T-helper 2 cell treated with Interferon-gamma antibody and Interleukin-4, amounts not matched to agents 5 μg/mL and 100 μg/mL, for 36 hours (primary cell): Measurements from ENCODE around the gene AARS1.
"Not testable (repeated sequence)": the region's sequence is repeated elsewhere in the genome, so short reads cannot be mapped to it uniquely, and the experiment has no call there.

ENCODE experiments used
- DNase-seq: peaks from one replicate; pipeline ENCODE4 v3.0.0; 2021; ENCODE audit warnings: low spot score
- H3K27ac Mint-ChIP-seq: one replicate; pipeline ENCODE4 v1.8.0; 2021; ENCODE audit warnings: mild to moderate bottlenecking, mixed read lengths
- H3K27me3 Mint-ChIP-seq: one replicate; pipeline ENCODE4 v1.8.0; 2021; ENCODE audit warnings: low read depth, mixed read lengths
- H3K36me3 Mint-ChIP-seq: one replicate; pipeline ENCODE4 v1.8.0; 2021; ENCODE audit warnings: low read depth, mixed read lengths
- H3K4me1 Mint-ChIP-seq: one replicate; pipeline ENCODE4 v1.8.0; 2021; ENCODE audit warnings: low read depth, mixed read lengths
- H3K4me3 Mint-ChIP-seq: one replicate; pipeline ENCODE4 v1.8.0; 2022; ENCODE audit warnings: mild to moderate bottlenecking, moderate library complexity, mixed read lengths
- H3K9me3 Mint-ChIP-seq: one replicate; pipeline ENCODE4 v1.8.0; 2021; ENCODE audit warnings: mixed read lengths

AARS1 gene

DNA sequence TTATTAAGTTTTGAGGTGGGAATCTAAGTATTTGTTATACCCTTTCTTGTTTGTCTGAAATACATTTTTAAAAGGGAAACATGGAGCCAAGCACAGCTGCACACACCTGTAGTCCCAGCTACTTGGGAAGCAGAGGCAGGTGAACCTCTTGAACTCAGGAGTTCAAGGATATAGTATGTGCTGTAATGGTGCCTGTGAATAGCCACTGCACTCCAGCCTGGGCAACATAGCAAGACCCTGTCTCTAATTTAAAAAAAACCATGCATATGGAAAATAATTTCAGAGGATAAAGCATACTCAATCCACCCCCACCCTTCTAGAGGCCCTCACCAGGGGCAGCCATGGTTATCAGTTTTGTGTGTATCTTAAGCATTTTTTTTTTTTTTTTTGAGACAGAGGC, 6.3 kb upstream of the AARS1 start:
- Mint-ChIP-seq H3K4me1 (peaks cover 21% of the 10 kb centered on the region), H3K36me3 (peaks cover 7% of the 10 kb centered on the region), H3K27ac (no peak overlapping the region), H3K9me3 (peaks cover under 1% of the 10 kb centered on the region), H3K27me3 (no peaks in the 10 kb centered on the region), H3K4me3 (no peak overlapping the region)
- DNase-seq, result no peak

DNA sequence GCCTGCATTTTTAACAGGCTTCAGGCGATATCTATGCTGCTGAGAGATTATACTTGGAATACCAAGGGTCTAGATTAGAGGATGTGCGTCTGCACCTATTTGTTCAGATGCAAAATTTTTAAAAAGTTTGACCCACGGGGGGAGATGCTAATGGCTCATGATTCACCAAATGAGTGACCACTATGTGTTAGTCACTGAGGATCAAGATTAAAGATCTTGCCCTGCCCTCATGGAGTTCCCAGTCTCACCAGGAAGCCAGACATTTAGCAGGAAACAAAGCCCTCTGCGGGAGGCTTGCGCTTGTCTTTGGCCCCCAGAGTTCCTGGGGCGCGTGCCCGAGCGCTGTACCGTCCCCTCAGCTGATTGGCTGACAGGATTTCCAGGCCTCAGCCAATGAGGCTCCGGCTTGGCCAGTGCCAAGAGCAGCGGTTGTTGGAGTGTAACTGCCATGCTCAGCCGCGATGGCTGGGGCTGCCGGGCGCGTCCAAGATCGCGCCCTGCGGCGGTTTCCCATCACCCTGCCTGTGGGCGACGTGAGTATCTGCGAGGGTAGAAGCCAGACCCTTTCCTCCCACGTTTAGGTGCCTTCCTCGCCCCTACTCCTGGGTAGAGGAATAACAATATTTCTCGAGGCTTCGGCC, 5.2 kb upstream of the AARS1 start:
- peaks cover 2% of the 10 kb centered on the region for H3K36me3 Mint-ChIP-seq
- no peaks in the 10 kb centered on the region for H3K9me3 Mint-ChIP-seq
- H3K27me3 Mint-ChIP-seq, result no peaks in the 10 kb centered on the region
- no peak overlapping the region for H3K4me3 Mint-ChIP-seq
- no peak overlapping the region for H3K27ac Mint-ChIP-seq
- peaks cover 18% of the 10 kb centered on the region for H3K4me1 Mint-ChIP-seq
- no peak for DNase-seq

DNA sequence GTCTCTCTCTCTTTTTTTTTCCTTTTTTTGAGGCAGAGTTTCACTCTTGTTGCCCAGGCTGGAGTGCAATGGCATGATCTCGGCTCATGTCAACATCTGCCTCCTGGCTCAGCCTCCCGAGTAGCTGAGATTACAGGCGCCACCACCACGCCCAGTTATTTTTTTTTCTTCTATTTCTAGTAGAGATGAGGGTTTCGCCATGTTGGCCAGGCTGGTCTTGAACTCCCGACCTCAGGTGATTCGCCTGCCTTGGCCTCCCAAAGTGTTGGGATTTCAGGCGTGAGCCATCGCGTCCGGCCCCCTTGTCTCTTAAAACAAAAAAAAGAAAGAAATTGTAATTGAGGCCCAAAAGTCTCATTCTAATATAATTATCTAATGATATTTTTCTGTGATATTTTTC, 2.8 kb upstream of the AARS1 start:
- H3K9me3 Mint-ChIP-seq, H3K27me3 Mint-ChIP-seq, H3K27ac Mint-ChIP-seq, DNase-seq, H3K36me3 Mint-ChIP-seq, H3K4me3 Mint-ChIP-seq: not testable (repeated sequence)
- H3K4me1 Mint-ChIP-seq, result peaks cover 15% of the 10 kb centered on the region

DNA sequence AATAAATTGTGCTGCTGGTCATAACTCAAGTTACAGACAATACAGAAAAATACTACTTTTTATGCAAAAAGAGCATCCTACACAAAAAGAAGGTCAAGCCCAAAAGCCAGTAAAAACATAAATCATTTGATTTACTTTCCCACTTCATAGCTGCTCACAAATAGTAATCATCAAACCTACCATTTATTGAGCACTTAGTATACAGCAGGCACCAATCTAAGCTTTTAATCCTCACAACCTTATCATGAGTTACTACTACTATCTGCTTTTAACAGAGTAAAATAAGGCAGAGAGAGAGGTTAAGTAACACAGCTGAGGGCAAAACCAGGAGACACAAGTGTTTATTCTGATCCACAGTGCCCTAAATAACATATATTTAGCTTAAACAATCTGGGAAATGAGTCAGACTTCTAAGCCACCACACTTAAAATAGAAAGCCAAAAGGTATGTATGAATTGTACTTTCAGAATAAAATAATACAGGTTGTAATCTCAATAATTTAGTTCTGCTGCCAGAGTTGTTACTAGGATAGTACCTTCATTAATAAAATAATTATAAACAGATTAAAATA, 1.7 kb upstream of the AARS1 start:
- no peak overlapping the region for H3K27ac Mint-ChIP-seq
- peaks cover 15% of the 10 kb centered on the region for H3K4me1 Mint-ChIP-seq
- H3K36me3 Mint-ChIP-seq, result peaks cover 9% of the 10 kb centered on the region
- no peaks in the 10 kb centered on the region for H3K9me3 Mint-ChIP-seq
- no peak overlapping the region for H3K4me3 Mint-ChIP-seq
- no peaks in the 10 kb centered on the region for H3K27me3 Mint-ChIP-seq
- DNase-seq, result no peak

DNA sequence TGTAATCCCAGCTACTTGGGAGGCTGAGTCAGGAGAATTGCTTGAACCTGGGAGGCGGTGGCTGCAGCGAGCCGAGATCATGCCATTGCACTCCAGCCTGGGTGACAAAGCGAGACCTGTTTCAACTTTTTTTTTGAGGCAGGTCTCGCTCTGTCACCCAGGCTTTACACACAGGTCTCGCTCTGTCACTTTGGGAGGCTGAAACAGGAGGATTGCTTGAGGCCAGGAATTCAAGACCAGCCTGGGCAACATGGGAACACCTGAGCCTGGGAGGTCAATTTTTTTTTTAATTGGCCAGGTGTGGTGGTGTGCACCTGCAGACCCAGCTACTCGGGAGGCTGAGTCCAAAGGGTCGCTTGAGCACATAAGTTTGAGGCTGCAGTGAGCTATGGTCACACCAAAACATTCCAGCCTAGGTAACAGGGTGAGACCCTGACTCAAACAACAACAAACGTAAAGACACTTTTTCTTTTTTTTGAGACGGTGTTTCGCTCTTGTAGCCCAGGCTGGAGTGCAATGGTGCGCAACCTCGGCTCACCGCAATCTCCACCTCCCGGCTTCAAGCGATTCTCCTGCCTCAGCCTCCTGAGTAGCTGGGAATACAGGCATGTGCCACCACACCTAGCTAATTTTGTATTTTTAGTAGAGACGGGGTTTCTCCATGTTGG, 1.9 kb downstream of the AARS1 start:
- not testable (repeated sequence) for H3K9me3 Mint-ChIP-seq, DNase-seq, H3K27me3 Mint-ChIP-seq
- Mint-ChIP-seq H3K27ac (peak overlapping the region; percentile 100), H3K36me3 (peaks cover 30% of the 10 kb centered on the region), H3K4me1 (peaks cover 30% of the 10 kb centered on the region), H3K4me3 (peak overlapping the region; percentile 100)

DNA sequence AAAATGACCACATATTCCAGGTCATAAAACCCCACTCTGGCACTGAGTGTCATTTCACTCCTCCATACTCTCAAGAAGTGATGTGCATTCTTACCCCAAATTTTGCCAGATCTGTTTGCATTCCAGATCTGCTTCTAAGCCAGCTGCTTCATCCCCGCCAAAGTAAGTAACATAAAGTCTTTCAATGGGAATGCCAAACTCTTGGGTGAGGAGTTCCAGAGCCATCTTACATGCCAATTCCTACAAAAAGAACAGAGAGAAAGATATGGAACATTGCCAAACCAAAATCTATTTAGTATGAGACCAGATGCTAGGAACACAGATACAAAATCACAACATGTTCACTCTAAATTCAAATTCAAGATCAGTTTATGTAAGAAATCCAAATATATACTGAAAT, 12.9 kb downstream of the AARS1 start:
- no peak overlapping the region for H3K27ac Mint-ChIP-seq

DNA sequence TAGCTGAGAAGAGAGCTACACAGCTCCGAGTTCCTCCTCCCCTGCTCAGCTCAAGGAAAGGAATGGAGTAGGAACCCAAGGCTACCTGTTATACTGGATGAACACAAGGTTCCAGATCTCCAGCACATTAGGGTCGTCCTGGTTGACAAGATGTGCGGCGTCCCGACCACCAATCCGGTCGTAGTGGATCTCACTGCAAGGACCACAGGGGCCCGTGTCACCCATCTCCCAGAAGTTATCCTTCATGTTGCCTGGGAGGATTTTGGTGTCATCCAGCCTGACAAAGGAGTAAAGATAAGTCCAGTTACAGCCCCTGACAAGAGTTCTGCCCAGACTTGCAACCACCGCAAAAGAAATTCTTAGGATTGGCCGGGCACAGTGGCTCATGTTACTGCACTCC, 17.6 kb downstream of the AARS1 start:
- DNase-seq, result no peak
- no peaks in the 10 kb centered on the region for H3K9me3 Mint-ChIP-seq
- no peak overlapping the region for H3K4me3 Mint-ChIP-seq
- H3K27ac Mint-ChIP-seq, result no peak overlapping the region
- H3K27me3 Mint-ChIP-seq, result no peaks in the 10 kb centered on the region
- H3K4me1 Mint-ChIP-seq, result peaks cover 1% of the 10 kb centered on the region
- peaks cover 62% of the 10 kb centered on the region for H3K36me3 Mint-ChIP-seq

More for the DNA sequence above, 12.9 kb downstream of the AARS1 start:
- H3K27me3 Mint-ChIP-seq, result no peaks in the 10 kb centered on the region
- peaks cover 53% of the 10 kb centered on the region for H3K36me3 Mint-ChIP-seq
- no peak overlapping the region for H3K4me3 Mint-ChIP-seq
- no peak for DNase-seq
- H3K4me1 Mint-ChIP-seq, result peaks cover 1% of the 10 kb centered on the region
- H3K9me3 Mint-ChIP-seq, result no peaks in the 10 kb centered on the region

DNA sequence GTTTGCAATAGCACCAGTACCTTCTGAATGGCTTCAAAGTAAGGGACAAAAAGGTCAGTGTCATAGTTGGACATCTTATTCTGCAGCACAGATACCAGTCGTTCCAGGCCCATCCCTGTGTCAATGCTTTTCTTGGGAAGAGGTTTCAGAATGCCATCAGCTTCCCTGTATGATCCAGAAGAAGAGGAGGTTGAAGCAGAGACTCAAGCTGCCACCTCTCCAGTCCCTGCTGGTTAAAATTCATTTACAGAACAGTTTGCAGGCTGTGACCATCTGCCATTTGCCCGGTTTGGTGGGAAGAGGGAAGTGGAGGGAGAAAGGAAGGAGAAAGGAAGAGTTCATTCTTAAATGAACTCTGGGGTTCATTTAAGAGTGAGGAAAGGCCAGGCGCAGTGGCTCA, 19.1 kb downstream of the AARS1 start:
- no peak for DNase-seq
- H3K4me3 Mint-ChIP-seq, result no peak overlapping the region
- H3K27me3 Mint-ChIP-seq, result no peaks in the 10 kb centered on the region
- H3K4me1 Mint-ChIP-seq, result peaks cover 1% of the 10 kb centered on the region
- H3K27ac Mint-ChIP-seq, result no peak overlapping the region
- H3K36me3 Mint-ChIP-seq, result peaks cover 65% of the 10 kb centered on the region
- no peaks in the 10 kb centered on the region for H3K9me3 Mint-ChIP-seq

DNA sequence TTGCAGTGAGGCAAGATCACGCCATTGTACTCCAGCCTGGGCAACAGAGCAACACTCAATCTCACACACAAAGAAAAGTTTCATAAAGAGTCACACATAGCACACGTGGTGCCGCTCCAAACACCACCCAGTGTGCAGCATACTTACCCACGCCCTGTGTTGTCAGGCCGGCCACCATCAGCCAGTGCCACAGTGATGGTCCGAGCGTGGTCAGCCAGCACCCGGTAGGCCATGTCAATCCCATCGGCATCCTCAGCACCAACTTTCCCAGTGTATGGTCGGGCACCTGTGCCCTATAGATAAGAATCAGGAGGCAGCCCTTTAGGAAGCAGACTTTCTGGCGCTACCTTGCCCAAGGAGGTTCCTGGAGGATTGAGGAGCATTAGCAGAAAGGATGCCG, 19.8 kb downstream of the AARS1 start:
- peaks cover 1% of the 10 kb centered on the region for H3K4me1 Mint-ChIP-seq
- no peak overlapping the region for H3K27ac Mint-ChIP-seq
- no peak overlapping the region for H3K4me3 Mint-ChIP-seq
- DNase-seq, result no peak
- peaks cover 67% of the 10 kb centered on the region for H3K36me3 Mint-ChIP-seq
- H3K9me3 Mint-ChIP-seq, result no peaks in the 10 kb centered on the region
- no peaks in the 10 kb centered on the region for H3K27me3 Mint-ChIP-seq

DNA sequence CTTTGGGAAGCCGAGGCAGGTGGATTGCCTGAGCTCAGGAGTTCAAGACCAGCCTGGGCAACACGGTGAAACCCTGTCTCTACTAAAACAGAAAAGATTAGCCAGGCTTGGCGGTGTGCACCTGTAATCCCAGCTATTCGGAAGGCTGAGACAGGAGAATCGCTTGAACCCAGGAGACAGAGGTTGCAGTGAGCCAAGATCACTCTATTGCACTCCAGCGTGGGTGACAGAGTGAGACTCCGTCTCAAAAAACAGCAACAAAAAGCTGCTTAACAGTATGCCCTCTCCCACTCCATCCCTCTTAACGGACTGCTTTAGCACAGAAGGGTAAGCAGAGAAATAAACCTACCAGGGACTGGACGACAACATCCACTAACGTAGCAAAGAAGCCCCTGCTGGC, 21.4 kb downstream of the AARS1 start:
- peaks cover 67% of the 10 kb centered on the region for H3K36me3 Mint-ChIP-seq
- H3K9me3 Mint-ChIP-seq, H3K27me3 Mint-ChIP-seq, H3K4me3 Mint-ChIP-seq, DNase-seq, H3K27ac Mint-ChIP-seq, H3K4me1 Mint-ChIP-seq: not testable (repeated sequence)

DNA sequence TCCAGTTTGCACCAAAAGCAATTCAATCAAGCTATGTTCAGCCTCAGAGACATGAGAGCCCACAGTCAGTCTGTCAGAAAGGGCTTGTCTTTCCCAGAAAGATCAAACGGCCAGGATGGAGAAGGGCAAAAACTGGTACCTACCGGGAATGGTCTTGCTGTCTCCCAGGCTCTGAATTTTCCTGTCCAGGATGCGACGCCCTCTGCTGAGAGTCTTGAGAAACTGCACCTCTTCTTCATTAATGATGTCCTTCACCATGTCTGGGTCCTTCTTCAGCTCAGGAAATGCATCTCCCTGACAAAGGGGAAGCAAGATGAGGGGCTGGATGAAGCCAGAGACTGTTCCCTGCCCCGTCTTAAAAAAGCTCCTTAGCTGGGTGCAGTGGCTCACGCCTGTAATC, 21.8 kb downstream of the AARS1 start:
- H3K27ac Mint-ChIP-seq, result no peak overlapping the region
- peaks cover 1% of the 10 kb centered on the region for H3K4me1 Mint-ChIP-seq
- H3K9me3 Mint-ChIP-seq, result no peaks in the 10 kb centered on the region
- H3K36me3 Mint-ChIP-seq, result peaks cover 68% of the 10 kb centered on the region
- no peaks in the 10 kb centered on the region for H3K27me3 Mint-ChIP-seq
- no peak overlapping the region for H3K4me3 Mint-ChIP-seq
- DNase-seq, result no peak

DNA sequence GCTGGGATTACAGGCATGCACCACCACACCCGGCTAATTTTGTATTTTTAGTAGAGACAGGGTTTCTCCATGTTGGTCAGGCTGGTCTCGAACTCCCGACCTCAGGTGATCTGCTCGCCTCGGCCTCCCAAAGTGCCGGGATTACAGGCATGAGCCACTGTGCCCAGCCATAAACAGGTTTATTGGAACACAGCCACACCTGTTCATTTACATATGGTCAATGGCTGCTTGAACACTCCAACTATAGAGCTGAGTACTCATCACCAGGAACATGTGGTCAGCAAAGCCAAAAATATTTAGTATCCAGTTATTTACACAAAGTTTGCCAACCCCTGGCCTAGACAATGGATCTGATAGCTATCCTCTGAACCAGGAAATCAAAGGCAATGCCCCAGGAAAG, 29.4 kb downstream of the AARS1 start:
- not testable (repeated sequence) for H3K27ac Mint-ChIP-seq, H3K4me1 Mint-ChIP-seq, H3K27me3 Mint-ChIP-seq, DNase-seq, H3K4me3 Mint-ChIP-seq, H3K9me3 Mint-ChIP-seq
- H3K36me3 Mint-ChIP-seq, result peaks cover 55% of the 10 kb centered on the region

DNA sequence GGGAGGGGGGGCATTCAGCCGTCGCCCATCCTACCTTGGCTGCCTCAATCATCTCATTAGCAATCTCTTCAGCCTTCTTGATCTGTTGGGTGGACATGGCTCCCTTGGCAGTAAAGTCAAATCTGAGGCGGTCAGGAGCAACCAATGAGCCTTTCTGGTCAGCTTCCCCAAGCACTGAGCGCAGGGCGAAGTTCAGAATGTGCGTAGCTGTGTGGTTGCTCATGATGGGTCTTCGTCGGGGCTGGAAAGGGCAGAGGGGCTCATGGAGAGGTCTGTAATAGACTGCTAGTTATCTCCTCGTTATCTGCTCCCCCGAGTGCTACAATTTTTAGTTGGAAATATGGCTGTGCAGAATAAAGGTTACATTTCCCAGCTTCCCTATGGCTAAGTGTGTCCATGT, 30.4 kb downstream of the AARS1 start:
- Mint-ChIP-seq H3K27ac (no peak overlapping the region), H3K4me3 (no peak overlapping the region), H3K27me3 (no peaks in the 10 kb centered on the region), H3K36me3 (peaks cover 49% of the 10 kb centered on the region), H3K4me1 (no peaks in the 10 kb centered on the region), H3K9me3 (no peaks in the 10 kb centered on the region)
- no peak for DNase-seq

DNA sequence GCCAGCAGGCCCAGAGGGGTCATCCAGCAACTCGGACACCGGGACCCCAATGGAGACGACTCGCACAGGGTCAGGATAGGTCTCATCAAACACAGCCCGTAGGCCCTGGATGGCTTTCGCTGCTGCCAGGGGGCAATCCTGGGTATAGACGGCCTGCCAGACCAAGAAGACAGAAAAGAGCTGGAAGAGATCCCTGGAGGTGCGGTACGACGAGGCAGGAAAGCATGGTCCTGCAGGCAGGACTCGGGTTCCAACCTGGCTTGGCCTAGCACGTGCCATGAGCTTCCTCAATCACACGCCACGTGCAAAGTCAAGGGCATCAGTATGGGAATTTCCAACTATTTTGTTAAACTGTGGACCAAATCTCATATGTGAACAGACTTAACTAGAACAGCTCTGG, 31.2 kb downstream of the AARS1 start:
- H3K4me3 Mint-ChIP-seq, result no peak overlapping the region
- no peak overlapping the region for H3K27ac Mint-ChIP-seq
- peaks cover 51% of the 10 kb centered on the region for H3K36me3 Mint-ChIP-seq
- DNase-seq, result no peak
- no peaks in the 10 kb centered on the region for H3K4me1 Mint-ChIP-seq
- no peaks in the 10 kb centered on the region for H3K27me3 Mint-ChIP-seq
- H3K9me3 Mint-ChIP-seq, result no peaks in the 10 kb centered on the region

DNA sequence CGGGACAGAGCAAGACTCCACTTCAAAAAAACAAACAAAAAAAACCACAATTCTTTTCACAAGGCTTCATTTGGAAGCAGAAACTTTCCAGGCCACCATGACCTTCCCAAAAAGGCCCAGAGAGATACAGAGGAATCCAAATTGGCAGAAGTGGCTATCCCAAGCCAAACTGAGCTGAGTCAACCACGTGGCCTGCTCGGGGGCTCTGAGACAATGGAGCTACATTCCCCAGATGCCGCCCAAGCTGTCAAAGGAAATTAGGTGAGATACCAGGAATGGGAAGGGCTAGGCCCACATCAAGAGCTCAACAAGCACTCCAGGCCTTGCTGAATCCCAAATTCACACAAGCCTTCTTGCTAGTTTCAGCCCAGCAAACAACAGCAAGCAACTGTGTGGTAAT, 31.9 kb downstream of the AARS1 start:
- DNase-seq, result no peak
- H3K27me3 Mint-ChIP-seq, result no peaks in the 10 kb centered on the region
- H3K36me3 Mint-ChIP-seq, result peaks cover 52% of the 10 kb centered on the region
- H3K9me3 Mint-ChIP-seq, result no peaks in the 10 kb centered on the region
- H3K27ac Mint-ChIP-seq, result no peak overlapping the region
- H3K4me1 Mint-ChIP-seq, result no peaks in the 10 kb centered on the region
- H3K4me3 Mint-ChIP-seq, result no peak overlapping the region
